Activated T-cell treated with anti-CD3 and anti-CD28 coated beads, Interleukin-2, amount 50 U/mL, for 48 hours (primary cell): ENCODE data around the gene KCNG3.
"Not testable (repeated sequence)": the region's sequence is repeated elsewhere in the genome, so short reads cannot be mapped to it uniquely, and the experiment has no call there.

Experiments
- DNase-seq, 2 experiments: peaks; one replicate each; pipeline ENCODE4 v3.0.0-alpha.2; 2020

KCNG3 gene

GRCh38 chr2:42429352-42429751 is 64.4 kb downstream of the KCNG3 start:
- DNase-seq: no peak

GRCh38 chr2:42425697-42426096 is 68.1 kb downstream of the KCNG3 start:
- no peak for DNase-seq

GRCh38 chr2:42424033-42424432 is 69.7 kb downstream of the KCNG3 start:
- DNase-seq: no peak

- DNase-seq: no peak
These were observed 72.1 kb downstream of the KCNG3 start for GRCh38 chr2:42421601-42422239.

GRCh38 chr2:42421157-42421485 is 72.7 kb downstream of the KCNG3 start:
- DNase-seq: no peak

GRCh38 chr2:42414648-42415047 is 79.1 kb downstream of the KCNG3 start:
- DNase-seq: no peak

- DNase-seq: no peak
These were observed 79.6 kb downstream of the KCNG3 start for GRCh38 chr2:42414158-42414557.

- DNase-seq: no peak
These were observed 82.9 kb downstream of the KCNG3 start for GRCh38 chr2:42410742-42411514.

GRCh38 chr2:42408009-42408408 is 85.8 kb downstream of the KCNG3 start:
- no peak for DNase-seq

- DNase-seq: no peak
These were observed 86.3 kb downstream of the KCNG3 start for GRCh38 chr2:42407476-42407875.

- no peak for DNase-seq
These were observed 89.1 kb downstream of the KCNG3 start for GRCh38 chr2:42404676-42405075.

GRCh38 chr2:42401773-42402172 is 92.0 kb downstream of the KCNG3 start:
- DNase-seq: no peak

GRCh38 chr2:42398052-42398451 is 95.7 kb downstream of the KCNG3 start:
- not testable (repeated sequence) for DNase-seq

GRCh38 chr2:42393320-42393719 is 100.5 kb downstream of the KCNG3 start:
- DNase-seq: not testable (repeated sequence)

GRCh38 chr2:42392191-42392590 is 101.6 kb downstream of the KCNG3 start:
- DNase-seq: no peak
